K562 (cell line): Measurements from ENCODE around the gene C11orf58. TPM values are rescaled to one million over a fixed set of nuclear protein-coding genes. Genes with fewer than 3 reads are reported as not detected.
A peak's percentile ranks its signal among the peaks of the same experiment; 100 is the strongest.

ENCODE experiments used
- CLOCK ChIP-seq: fragments of 250-450 bp; sonication (Bioruptor Pico); IDR thresholded peaks from 2 replicates; pipeline ENCODE4 v1.4.0; 2020; ENCODE audit warnings: mild to moderate bottlenecking, moderate library complexity, borderline replicate concordance
- HDAC6 ChIP-seq: IDR thresholded peaks from 2 replicates; pipeline ENCODE4 v1.6.1; 2012; ENCODE audit warnings: low read depth, mild to moderate bottlenecking, control low read depth, inconsistent platforms, low read length, moderate library complexity
- HMBOX1 ChIP-seq: sonication (generic); IDR thresholded peaks from 2 replicates; pipeline ENCODE4 v1.6.1; 2016
- HOMEZ ChIP-seq: fragments of 250-450 bp; sonication (Bioruptor Pico); IDR thresholded peaks from 2 replicates; pipeline ENCODE4 v1.4.0; 2020; ENCODE audit warnings: mild to moderate bottlenecking, moderate library complexity
- IRF1 ChIP-seq: sonication (generic); formaldehyde crosslinking; IDR thresholded peaks from 2 replicates; pipeline ENCODE4 v1.8.0; 2022; ENCODE audit warnings: missing genetic modification reagents, mild to moderate bottlenecking, borderline replicate concordance
- KAT7 ChIP-seq: sonication (generic); formaldehyde crosslinking; IDR thresholded peaks from 2 replicates; pipeline ENCODE4 v1.8.0; 2022; ENCODE audit warnings: missing genetic modification reagents, mild to moderate bottlenecking, borderline replicate concordance
- KLF10 ChIP-seq: fragments of 250-450 bp; sonication (Bioruptor Pico); IDR thresholded peaks from 2 replicates; pipeline ENCODE4 v1.6.1; 2021; ENCODE audit warnings: matching md5 sums
- MYC ChIP-seq, 2 experiments: fragments of 250-450 bp in 1 of 2; sonication (Bioruptor Pico) in 1 of 2; IDR thresholded peaks; 2 replicates each; pipeline versions ENCODE4 v1.5.1 to v1.6.1; 2012 to 2021; ENCODE audit warnings: low read depth in 2 of 2, borderline replicate concordance in 1 of 2, improper control_type of control experiment in 1 of 2, low read length in 1 of 2, mild to moderate bottlenecking in 1 of 2, moderate library complexity in 1 of 2
- PRDM10 ChIP-seq: fragments of 450-650 bp; IDR thresholded peaks from 2 replicates; pipeline ENCODE4 v1.6.1; 2018; ENCODE audit not compliant: partially characterized antibody
- SRSF1 ChIP-seq: fragments of 200-400 bp; formaldehyde crosslinking; IDR thresholded peaks from 2 replicates; pipeline ENCODE4 v1.6.1; 2017; ENCODE audit warnings: mild to moderate bottlenecking, low read depth, low read length, moderate library complexity
- U2AF1 ChIP-seq: fragments of 200-400 bp; formaldehyde crosslinking; optimal IDR thresholded peaks from 2 replicates; pipeline ENCODE3; 2017; ENCODE audit warnings: mild to moderate bottlenecking, low read depth, low read length, moderate library complexity
- ZC3H11A ChIP-seq: IDR thresholded peaks from 2 replicates; pipeline ENCODE4 v1.6.1; 2012; ENCODE audit warnings: low read depth, low read length, improper control_type of control experiment
- ZNF121 ChIP-seq: sonication (generic); formaldehyde crosslinking; conservative IDR thresholded peaks from 2 replicates; pipeline ENCODE4 v1.8.0; 2022; ENCODE audit warnings: missing genetic modification reagents
- ZNF316 ChIP-seq: fragments of 450-650 bp; IDR thresholded peaks from 2 replicates; pipeline ENCODE4 v1.6.1; 2016
- polyA plus RNA-seq, 8 experiments: library from polyadenylated mRNA; depleted of rRNA in 4 of 8; stranded (reverse) in 5 of 8; unstranded in 3 of 8; fragments of >200 nt; fragmentation: Nextera tagmentation in 2 of 8; fragmentation: Illumina TruSeq in 1 of 8; extraction: Ambion mirVana in 2 of 8; extraction: Trizol in 1 of 8; gene quantifications; 2 replicates each; pipeline versions ENCODE4 v1.2.1 to v1.2.3, GENCODE V29; 2011 to 2014; ENCODE audit warnings: inconsistent platforms in 1 of 8, missing spikeins in 1 of 8
- total RNA-seq, 7 experiments: library from RNA; depleted of rRNA in 6 of 7; stranded (reverse); fragments of >200 nt in 6 of 7; fragmentation: Illumina TruSeq in 2 of 7; extraction: Trizol in 2 of 7; gene quantifications; 2 replicates each; pipeline versions ENCODE4 v1.2.1 to v1.2.3, GENCODE V29; 2011 to 2021; ENCODE audit warnings: low replicate concordance in 1 of 7

The C11orf58 gene
- total and polyA plus RNA-seq, 9 of the 15 experiments (the other 6 are each of a cell fraction or from before 2014, with no cell fraction given) = 104 to 421 (median 247) TPM

GRCh38 chr11:16738193-16738946 lies at the start of gene C11orf58 (continued):
- TF ChIP-seq PRDM10 (peak; percentile 0), CLOCK (no peak), MYC (IDR thresholded peaks at IDR 0.05; ENCODE audit: low read depth, low read length) (no peak), MYC (CRISPR knock-in tag; IDR thresholded peaks at IDR 0.05; ENCODE audit: borderline replicate concordance, low read depth) (no peak; the same call in 1 of the 2 replicates), HMBOX1 (no peak), KLF10 (no peak), HDAC6 (no peak), KAT7 (CRISPR knock-in tag) (no peak), ZNF121 (CRISPR knock-in tag) (no peak), IRF1 (CRISPR knock-in tag) (peak; percentile 65; the same call in 1 of the 2 replicates), HOMEZ (CRISPR knock-in tag) (no peak), U2AF1 (no peak), ZNF316 (no peak; the same call in 1 of the 2 replicates), ZC3H11A (no peak), SRSF1 (no peak)
